ENCODE measurements around the gene SPTLC3. TPM values are rescaled to one million over a fixed set of nuclear protein-coding genes. Genes with fewer than 3 reads are reported as not detected.
"Not testable (repeated sequence)": the region's sequence is repeated elsewhere in the genome, so short reads cannot be mapped to it uniquely, and the experiment has no call there.

The SPTLC3 gene
- polyA plus RNA-seq (ENCODE audit: insufficient read length): 28.6 TPM
- long read RNA-seq, donor 1: 0 reads
- long read RNA-seq, donor 2, full-length matches to known transcripts: 2 of 2 reads
- long read RNA-seq, donor 2, partial matches to known transcripts: 0 of 2 reads
- long read RNA-seq, donor 2, other reads (novel, unspliced or antisense): 0 of 2 reads
- long read RNA-seq, donor 3: 0 reads
- long read RNA-seq, donor 4, partial matches to known transcripts: 0 of 1 reads
- long read RNA-seq, donor 4, other reads (novel, unspliced or antisense): 0 of 1 reads
- long read RNA-seq, donor 5, partial matches to known transcripts: 0 of 1 reads
- long read RNA-seq, donor 5, other reads (novel, unspliced or antisense): 0 of 1 reads
- long read RNA-seq, donor 6, full-length matches to known transcripts: 2 of 2 reads
- long read RNA-seq, donor 6, partial matches to known transcripts: 0 of 2 reads
- long read RNA-seq, donor 6, other reads (novel, unspliced or antisense): 0 of 2 reads
- long read RNA-seq, donor 7, full-length matches to known transcripts: 4 of 4 reads
- long read RNA-seq, donor 7, partial matches to known transcripts: 0 of 4 reads
- long read RNA-seq, donor 7, other reads (novel, unspliced or antisense): 0 of 4 reads
- long read RNA-seq, donor 8, partial matches to known transcripts: 0 of 1 reads
- long read RNA-seq, donor 8, other reads (novel, unspliced or antisense): 0 of 1 reads

DNA sequence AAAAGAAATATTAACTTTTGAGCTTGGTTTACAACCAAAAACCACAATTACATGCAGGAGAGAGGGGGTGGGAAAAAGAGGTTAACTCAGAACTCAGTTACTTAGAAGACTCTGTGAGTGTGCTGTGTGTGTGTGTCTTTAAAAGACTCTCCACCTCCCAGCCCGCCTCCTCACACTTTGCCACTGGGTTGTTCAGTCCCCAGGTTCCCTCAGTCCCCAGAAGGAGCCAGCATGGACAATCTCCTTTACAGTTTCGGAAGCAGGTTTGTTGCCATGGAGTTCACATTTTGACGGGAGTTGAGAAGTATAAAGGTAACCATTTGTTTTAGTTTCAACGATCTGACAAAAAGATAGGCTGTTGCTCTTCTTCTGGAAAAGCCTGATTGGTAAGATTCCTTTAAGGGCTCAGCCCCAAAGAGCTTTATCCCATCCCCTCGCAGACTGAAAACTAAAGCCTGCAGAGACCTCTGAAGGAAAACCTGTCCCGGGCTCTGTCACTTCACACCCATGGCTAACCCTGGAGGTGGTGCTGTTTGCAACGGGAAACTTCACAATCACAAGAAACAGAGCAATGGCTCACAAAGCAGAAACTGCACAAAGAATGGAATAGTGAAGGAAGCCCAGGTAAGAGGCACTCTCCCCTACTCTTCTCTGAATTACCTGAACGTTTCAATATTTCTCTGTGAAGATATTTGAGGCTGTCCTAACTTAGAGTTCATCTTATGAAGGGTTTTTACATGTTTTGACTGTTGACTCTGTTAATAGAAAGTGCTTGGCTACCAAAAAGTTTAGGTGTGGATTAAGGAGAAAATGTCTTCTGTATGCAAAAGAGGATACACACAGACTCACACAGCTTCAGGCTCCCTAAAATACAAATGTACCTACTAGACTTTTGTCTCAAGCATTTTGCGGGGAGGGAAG, at the start of gene SPTLC3:
Gene SPTLC3, plus strand, starts transcription at position 212 of the 921 bp plus-strand sequence. Its CDS starts 296 bp downstream, at position 508.
- peak; percentile 33 for DNase-seq

DNA sequence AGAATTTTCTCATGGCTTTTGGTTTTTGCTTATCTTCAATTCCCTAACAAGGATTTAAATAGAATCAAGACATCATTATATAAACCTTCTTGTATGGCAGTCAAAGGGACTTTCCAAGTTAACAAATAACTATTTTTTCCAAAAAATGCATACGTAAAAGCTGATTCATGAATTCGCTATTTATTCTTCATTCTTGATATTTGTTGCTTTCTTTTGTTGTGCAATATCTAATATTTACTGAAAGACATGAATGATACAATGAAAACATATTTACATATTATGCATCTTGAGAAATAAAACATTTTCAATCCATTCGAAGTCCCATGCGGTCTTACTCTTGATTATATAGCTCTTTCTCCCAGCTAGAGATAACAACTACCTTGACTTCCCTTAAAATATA, 47.0 kb upstream of the SPTLC3 start:
- DNase-seq: no peak

DNA sequence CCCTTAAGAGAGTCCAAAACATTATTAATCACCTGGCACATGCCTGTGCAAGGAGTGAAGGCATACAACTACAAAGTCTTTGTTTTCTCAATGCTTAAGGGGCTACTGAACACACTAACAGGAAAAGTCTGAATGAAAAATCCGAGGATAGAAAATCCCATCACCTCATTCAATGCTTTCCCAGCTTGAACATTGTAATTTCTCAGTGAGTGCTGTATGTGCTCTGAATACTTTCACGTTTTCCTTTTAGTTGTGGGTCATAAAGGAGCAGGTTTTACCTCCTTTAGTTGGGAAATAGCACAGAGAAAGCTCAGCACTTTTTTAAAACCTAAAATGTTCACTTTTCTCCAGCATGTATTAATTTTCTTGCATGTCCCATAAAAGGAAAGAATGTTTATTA, 45.9 kb upstream of the SPTLC3 start:
- DNase-seq: peak; percentile 6

DNA sequence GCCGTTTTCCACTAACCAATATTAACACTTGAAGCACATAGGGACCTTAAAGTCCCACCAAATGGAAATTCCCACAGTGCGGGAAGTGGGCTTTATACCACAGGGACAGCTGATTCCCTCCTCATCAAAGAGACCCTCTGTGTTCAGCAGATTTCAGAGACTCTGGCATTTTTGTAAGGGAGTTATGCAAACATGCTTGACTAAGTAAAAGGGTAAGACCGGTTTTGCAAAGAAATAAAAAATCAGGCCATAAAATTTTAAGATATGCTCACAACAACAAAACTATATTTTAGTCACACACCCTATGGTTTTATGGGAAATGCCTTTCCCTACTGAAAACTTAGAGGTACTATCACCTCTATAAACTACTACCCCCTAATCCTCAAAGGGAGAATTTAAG, 45.4 kb upstream of the SPTLC3 start:
- peak; percentile 24 for DNase-seq

DNA sequence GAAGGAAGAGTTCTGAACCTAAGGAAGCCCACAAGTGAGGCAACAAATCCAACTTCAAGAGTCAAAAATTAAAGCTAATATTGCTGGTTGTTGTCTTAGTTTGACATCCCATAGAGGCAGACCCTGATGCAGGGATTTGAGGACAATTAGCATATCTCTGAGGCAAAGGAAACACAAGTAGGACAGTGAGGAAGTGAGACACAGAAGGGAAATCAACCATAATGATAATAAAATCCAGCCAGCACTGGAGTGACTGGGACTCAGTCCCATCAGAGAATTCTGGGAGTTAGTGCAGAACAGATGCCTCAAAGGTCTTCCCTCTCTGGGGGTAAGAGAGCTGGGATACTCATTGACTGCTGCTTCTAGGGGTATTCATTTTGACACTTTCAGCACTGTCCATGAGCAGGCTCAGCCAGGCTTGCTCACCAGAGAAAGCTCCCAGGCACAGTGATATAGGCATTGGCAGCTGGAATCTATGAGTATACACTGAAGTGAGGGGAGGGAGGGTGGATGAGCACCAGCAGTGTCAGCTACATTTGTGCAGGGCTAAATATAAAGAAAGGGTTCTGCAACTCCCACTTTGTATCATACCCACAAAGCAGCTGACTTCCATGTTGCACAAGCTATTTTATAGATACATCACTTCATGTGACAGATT, 43.4 kb upstream of the SPTLC3 start:
- DNase-seq: no peak

DNA sequence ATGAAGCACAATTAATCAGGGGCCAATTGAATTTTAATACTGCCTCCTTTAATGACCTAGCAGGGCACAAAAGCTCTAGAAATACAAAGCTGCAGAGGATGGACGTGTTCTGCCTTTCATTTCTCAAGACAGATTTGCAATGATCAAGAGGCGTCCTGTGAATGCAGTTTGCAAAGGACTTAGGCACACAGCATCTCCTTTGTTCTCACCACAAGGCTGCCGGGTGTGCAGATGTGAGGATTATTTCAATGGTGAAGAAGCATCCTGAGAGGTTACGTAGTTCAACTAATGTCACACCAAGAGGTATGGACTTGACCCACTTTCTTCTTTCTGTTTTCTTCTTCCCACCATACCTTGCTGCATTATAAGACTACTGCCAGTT, 42.9 kb upstream of the SPTLC3 start:
- no peak for DNase-seq

DNA sequence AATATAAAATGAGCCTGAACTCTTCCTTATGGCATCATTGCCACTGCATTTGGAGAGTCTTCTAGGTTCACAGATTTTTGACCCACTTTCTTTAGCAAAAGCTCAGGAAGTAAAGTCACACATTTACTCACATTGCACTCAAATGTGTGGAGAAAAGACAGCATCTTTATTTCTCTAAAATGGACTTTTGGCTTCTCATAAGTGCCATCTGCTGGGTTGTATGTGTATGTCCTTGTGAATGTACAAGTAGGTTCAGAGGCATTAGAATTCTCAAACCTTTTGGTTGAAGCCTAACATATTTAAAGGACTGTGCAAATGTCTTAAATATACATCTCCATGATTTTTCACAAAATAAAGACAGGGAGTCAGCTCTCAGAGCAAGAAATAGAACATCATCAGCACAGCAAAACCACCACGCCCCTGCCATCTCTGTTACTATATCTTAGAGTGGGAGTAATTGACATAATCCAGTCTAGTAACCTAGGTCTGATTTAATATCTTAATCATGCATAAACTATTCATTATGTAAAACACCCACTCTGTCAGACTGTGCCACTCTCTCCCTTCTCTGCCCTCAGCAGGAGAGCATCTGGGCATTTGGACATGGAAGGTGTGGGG, 42.2 kb upstream of the SPTLC3 start:
- peak; percentile 13 for DNase-seq

DNA sequence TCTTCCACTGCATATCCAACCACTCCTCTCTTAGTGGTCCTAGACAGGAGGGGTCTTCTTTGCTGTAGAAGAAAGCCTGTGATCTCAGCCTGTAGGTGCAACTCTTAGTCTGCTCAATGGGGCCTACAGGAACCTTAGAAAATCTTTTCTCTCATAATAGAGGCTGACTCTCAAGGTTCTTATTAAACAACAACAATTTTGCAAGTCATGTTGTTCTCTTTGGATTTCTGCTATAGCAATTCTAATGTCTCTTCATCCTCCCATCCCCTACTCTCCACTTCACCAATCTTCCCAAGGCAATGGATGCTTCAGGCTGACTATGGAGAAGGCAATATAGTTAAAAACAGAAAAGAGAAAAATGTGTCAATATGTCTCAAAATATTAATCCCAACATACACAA, 40.8 kb upstream of the SPTLC3 start:
- no peak for DNase-seq

DNA sequence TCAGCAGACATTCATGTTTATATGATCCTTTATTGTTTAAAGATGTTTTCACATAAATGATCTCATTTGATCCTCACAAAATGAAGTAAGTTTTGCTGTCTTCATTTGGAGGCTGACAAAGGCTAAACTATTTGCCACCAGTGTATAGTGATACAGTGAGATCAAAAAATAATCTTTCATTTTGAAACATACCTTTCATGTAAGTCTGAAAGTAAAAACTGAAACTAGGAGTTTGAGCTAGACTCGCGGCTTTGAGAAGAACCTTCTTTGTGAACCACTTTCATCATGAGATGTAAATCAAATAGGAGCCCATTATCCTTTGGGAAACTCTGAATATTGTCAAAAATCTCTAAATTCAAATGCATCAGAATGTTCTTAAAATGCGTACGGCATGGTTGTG, 40.3 kb upstream of the SPTLC3 start:
- no peak for DNase-seq

DNA sequence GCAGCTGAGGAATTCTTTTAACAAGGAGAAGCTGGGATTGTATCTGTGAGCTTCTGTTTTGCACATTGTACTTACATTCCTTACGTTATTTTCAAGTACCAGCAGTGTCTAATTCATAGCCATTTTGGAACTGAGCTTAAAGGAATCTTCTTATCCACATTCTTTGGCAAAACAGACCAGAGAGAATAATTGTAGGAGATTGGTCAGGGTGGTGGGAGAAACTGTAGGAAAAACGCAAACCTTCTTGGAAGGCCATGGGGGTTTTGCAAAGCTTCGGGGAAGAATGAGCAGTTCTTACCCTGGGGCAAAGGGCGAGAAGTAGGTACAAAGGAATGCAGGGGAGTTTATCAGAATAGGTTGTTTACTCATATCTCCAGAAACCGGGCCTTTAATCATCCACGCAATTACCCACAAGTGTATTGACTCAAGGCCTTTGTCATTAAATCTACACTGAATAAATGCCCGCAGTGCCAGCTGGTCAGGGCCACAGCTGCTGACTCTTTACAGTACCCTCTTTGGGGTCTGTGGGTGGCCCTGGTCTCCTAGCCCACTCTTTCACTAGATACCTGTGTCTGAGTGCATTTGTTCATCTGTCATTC, 39.6 kb upstream of the SPTLC3 start:
- no peak for DNase-seq

DNA sequence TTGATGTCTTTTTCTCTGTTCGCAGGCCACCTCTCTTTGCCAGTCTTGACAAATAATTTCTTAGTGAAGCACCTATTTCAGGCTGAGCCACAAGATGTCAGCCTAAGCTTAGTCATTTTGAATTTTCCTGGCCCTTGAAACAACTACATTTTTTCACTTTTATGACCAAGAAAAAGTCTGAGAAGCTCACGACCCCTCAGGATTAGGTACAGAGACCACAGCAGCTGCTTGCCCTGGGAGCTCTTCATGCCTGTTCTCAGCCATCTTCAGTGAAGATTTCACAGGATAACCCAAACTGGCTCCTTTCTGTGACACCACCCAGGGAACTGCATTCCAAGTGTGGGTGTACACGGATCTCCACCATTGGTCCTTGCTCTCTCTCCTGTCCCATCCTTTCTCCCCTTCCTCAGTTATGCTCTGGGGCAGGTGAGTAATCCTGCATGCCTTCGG, 38.4 kb upstream of the SPTLC3 start:
- DNase-seq: peak; percentile 46

DNA sequence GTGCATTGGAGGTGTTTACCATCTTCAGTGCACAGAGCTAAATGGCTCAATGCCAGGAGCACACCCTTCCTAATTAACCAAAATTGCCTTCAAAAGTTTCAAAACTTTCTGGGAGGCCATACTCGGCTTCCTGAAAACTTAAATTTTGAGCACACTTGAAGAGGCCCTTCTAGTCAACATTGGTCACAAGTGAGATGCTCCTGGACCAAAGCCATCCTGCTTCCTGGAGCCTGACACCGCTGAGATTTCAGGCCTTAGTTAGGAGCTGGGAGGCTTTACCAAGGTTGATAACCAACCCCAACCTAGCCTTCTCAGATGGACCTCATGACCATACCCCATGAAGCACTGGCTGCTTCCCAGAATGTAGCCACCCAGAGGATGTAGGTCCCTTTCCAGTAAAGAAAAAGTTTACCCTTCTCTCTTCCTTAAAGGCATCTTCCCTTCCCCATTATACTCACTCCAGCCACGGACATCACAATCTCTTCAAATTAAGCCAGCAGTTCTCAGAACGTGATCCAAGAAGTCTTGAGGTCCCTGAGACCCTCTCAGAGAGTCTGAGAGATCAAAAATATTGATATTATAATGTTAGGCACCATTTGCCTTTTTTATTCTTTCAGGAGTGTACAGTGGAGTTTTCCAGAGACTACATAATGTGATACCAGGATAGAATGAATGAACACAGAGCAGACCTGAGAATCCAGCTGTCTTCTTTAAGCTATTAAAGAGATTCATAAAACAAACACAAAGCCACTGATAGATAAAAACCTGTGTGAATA, 32.8 kb upstream of the SPTLC3 start:
- DNase-seq: no peak

DNA sequence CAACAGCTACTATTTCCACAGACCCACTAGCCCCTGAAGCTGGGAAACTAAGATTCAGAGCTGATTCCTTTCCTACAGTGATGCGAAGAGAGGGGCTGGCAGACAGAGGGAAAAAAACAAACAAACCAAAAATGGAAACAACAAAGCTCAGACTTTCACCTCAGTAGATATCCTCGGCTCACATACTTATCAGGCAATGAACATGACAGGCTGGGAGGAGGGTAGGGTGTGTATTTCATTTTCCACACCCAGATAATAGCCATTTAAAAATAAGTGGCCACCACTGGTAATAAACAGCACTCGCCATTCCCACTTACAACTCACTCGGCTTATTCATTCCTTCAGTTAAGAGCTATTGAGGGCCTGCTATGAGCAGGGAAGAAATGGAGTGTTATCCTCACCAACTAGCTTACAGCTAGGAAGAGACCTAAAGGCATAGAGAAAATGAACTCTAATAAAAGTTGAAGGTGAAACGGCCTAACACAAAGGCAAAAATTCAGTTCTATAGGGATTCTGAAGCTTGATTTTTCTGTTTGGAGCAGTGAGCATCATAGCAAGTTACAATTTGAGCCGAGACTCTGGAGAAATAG, 32.0 kb upstream of the SPTLC3 start:
- no peak for DNase-seq

DNA sequence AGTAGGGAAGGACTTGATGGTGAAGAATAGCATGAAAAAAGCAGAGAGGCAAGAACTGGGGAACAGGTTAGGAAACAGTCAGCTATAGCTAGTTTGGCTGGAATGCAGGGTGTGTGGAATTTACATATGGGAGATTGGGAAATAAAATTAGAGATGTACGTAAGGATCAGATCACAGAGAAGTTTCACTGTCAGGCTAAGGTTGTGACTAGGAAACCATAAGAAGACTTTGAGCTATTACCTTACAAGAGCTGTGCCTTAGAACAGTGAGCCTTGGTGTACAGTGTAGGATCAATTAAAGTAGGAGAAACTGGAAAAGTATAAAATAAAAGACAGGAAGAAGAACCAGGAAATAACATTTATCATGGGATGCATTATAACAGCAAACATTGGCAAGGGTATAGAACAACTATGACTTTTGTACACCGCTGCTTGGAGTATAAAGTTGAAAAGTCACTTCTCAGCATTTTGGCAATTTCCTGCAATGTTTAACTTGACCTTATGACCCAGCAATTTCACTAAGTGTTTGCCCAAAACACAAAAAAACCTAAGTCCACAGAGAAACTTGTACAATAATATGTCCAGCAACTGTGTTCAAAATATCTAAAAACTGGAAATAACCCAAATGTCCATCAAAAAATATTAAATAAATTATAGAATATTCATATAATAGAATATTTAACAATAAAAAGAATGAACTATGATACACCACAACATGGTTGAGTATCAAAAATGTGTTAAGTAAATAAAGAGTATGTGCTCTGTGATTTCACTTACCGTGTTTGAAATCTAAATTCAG, 31.2 kb upstream of the SPTLC3 start:
- no peak for DNase-seq

DNA sequence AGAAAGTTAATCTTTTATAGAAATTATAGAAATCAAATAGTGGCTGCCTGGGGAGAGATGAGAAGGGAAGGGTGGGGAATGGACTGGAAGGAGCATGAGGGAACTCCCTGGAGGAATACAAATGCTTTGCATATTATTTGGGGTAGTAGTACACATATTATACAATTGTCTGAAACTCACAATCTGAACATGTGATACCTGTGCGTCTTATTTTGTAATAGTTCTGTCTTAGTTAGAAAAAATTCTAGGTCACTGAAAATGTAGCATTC, 30.7 kb upstream of the SPTLC3 start:
- no peak for DNase-seq

DNA sequence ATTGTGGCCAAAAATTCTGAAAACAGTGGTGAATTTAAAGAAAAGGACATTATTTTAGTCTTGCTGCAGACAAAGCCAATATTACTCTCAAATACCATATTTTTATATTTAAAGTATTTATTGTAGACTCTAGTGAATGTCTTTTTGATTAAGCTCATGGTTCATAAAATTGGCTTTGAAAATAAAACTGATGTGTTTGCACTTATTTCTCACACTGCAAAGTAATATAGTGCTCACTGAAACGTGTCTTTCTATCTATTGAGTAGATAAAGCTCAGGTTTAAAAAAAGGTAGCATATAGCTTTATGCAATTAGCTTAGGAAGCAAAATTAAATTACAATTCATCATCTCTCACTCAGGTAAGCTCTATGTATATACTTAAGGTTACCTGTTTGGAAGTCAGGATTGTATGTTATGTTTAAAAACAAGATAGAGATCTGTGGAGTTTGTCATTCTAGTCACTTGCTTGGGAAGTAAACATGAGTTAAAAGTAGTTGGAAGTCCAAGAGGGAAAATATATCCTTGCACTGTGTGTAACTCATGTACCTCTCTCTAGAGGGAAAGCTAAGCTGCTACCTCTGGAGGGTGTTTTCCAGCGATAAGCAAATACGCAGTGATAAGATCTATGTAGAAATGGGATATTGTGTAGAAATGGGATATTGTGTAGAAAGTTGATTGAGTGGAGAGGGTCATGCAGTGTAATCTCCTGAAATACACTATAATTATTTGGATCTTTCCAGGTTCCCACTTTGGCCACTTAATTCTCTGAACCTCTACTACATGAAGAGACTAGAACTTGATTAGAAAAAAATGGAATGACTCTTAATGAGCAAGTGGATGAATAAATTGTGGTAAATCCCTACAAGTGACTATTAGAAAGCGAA, 29.9 kb upstream of the SPTLC3 start:
- DNase-seq: no peak

DNA sequence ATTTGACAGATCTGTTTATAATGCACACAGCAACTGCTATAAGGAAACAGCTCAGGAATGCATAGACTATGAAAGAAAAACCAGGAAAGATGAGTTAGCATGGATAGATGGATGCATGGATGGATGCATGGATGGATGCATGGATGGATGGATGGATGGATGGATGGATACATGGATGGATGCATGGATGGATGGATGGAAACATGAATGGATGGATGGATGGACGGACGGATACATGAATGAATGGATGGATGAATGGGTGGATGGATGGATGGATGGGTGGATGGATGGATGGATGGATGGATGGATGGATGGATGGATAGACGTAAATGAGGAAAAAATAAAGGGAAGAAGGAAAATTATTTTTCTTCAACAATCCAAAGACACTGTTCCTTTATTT, 29.1 kb upstream of the SPTLC3 start:
- DNase-seq: not testable (repeated sequence)

DNA sequence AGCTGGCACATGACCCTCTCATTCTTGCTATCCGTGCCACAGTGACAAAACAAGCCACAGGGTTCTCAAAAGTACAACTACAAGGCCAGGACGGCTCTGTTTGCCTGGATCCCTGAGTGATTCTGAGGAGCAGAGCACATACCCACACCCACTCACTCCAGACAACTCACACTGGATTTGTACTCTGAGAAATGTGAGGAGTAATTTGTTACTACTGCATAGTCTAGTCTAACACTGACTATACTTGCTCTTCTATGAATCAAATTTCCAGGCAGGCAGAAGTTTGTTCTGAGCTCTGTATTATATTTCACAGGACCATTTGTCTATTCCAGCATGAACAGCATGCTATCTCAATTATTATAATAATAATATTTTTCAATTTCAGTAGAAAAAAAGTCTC, 26.7 kb upstream of the SPTLC3 start:
- DNase-seq: no peak

Data from left kidney (tissue), 8 donors.